ENCODE results near the gene KRTAP10-4. TPM values are rescaled to one million over a fixed set of nuclear protein-coding genes. Genes with fewer than 3 reads are reported as not detected.

Gene KRTAP10-4
- total and polyA plus RNA-seq, 2 donors (not counting 3 experiments of a cell fraction or from before 2014, with no cell fraction given): not detected

DNA sequence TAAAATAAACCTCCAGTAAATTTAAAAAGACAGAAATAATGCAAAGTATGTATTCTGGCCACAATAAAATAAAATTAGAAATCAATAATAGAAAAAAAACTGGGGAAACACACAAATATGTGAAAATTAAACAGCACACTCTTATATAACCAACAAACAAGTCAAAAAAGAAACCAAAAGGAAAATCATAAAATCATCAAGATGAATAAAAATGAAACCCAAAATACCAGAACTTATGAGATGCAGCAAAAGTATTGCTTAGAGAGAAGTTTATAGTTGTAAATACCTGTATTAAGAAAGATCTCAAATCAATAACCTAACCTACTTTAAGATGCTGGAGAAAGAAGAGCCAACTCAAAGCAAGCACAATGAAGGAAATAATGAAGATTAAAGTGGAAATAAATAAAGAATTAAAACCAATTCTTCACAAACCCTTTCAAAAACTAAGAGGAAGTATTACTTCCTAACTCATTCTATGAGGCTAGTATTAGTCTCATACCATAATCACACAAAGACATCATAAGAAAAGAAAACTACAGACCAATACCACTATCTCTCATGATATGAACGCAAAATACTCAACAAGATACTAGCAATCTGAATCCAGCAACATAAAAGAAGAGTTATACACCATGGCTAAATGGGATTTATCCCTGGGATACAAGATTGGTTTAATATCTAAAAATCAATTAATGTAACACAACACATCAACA is 8.5 kb upstream of the KRTAP10-4 start:
- Histone ChIP-seq H3K4me2 (ENCODE audit: insufficient read depth, low read length) (no peak overlapping the region), H3K9ac (replicated peaks; ENCODE audit: extremely low read depth, insufficient read depth, low read length) (no peak overlapping the region), H4K20me1 (replicated peaks; ENCODE audit: control insufficient read depth, extremely low read depth, insufficient read depth, low read length) (no peaks in the 10 kb centered on the region), H3K27me3 (ENCODE audit: control insufficient read depth in 2 of 2, insufficient read depth in 2 of 2, low read length in 2 of 2) (peaks cover 0 to 3% of the 10 kb centered on the region in 2 experiments), H3K4me1 (ENCODE audit: control insufficient read depth, extremely low read depth, insufficient read depth, low read length) (no peaks in the 10 kb centered on the region), H3K79me2 (ENCODE audit: control insufficient read depth, insufficient read depth, low read length) (no peaks in the 10 kb centered on the region), H3K9me3 (replicated peaks; ENCODE audit: control insufficient read depth, insufficient read depth, low read length) (no peaks in the 10 kb centered on the region), H3K36me3 (ENCODE audit: control insufficient read depth in 2 of 2, extremely low read depth in 1 of 2, insufficient read depth in 2 of 2, low read length in 2 of 2) (no peaks in the 10 kb centered on the region), H3K27ac (ENCODE audit: insufficient read depth, low read depth, low read length) (no peak overlapping the region), H3K9me1 (replicated peaks; ENCODE audit: control insufficient read depth, extremely low read depth, insufficient read depth, low read length) (no peaks in the 10 kb centered on the region), H3K4me3 (replicated peaks in 1 of 3; ENCODE audit: insufficient read depth in 1 of 3, low read depth in 1 of 3, low read length in 3 of 3) (no peak overlapping the region), H2AFZ (ENCODE audit: low read depth, low read length) (no peak overlapping the region)
- POLR2A ChIA-PET: no interaction called here
- CTCF ChIA-PET: no interaction called here
- intact Hi-C loops (cut with micrococcal nuclease) (loop anchor here (5.0 kb wide), 1 partner anchor 42 kb away; no protein-coding TSS in a partner anchor), dilution Hi-C loops (cut with MboI; ENCODE audit: extremely low pct_ligation_motif_present, low sequenced_read_pairs) (no loop called here)
- no peak for TF ChIP-seq GATA2 (IDR thresholded peaks at IDR 0.05; ENCODE audit: insufficient read depth, insufficient read length, low read depth, low read length)
- TF ChIP-seq JUN (IDR thresholded peaks at IDR 0.05; ENCODE audit: borderline replicate concordance, insufficient read depth, insufficient read length, low read depth): no peak
- TF ChIP-seq, protein P1, sequence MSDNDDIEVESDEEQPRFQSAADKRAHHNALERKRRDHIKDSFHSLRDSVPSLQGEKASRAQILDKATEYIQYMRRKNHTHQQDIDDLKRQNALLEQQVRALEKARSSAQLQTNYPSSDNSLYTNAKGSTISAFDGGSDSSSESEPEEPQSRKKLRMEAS (IDR thresholded peaks at IDR 0.05; ENCODE audit: insufficient read depth, insufficient read length): no peak
- no peak for TF ChIP-seq CTCF (IDR thresholded peaks at IDR 0.05; ENCODE audit: extremely low read depth in 1 of 2, insufficient read depth in 1 of 2, low read depth in 1 of 2, low read length in 2 of 2)
- TF ChIP-seq POLR2AphosphoS5 (IDR thresholded peaks at IDR 0.05; ENCODE audit: insufficient read depth, low read depth, low read length): no peak
- no peak for TF ChIP-seq POLR2A (IDR thresholded peaks at IDR 0.05; ENCODE audit: low read depth, low read length)
- no peak for TF ChIP-seq EZH2 (IDR thresholded peaks at IDR 0.05; ENCODE audit: borderline replicate concordance, low read depth, low read length, severe bottlenecking)
- TF ChIP-seq MYC (IDR thresholded peaks at IDR 0.05; ENCODE audit: low read depth, low read length): no peak
- no peak for TF ChIP-seq FOS (IDR thresholded peaks at IDR 0.05; ENCODE audit: borderline replicate concordance, insufficient read depth, low read length)
- no TSS peak for BruUV-seq (replicated peaks)
- FAIRE-seq (no peak), DNase-seq (ENCODE audit: low read depth, low spot score) (no peak)

Measured in endothelial cell of umbilical vein (primary cell).